Stimulated activated naive CD8-positive, alpha-beta T cell treated with anti-CD3 and anti-CD28 coated beads, Interleukin-15, Interleukin-2, amounts not matched to agents 100 ng/mL and 50 ng/mL, for 24 hours (primary cell): ENCODE measurements around the gene RGL3.
"Not testable (repeated sequence)": the region's sequence is repeated elsewhere in the genome, so short reads cannot be mapped to it uniquely, and the experiment has no call there.

Source experiments
- H3K27ac Mint-ChIP-seq: one replicate; pipeline ENCODE4 v1.8.0; 2021; ENCODE audit warnings: mild to moderate bottlenecking, mixed read lengths
- H3K27me3 Mint-ChIP-seq: one replicate; pipeline ENCODE4 v1.8.0; 2021; ENCODE audit warnings: mixed read lengths
- H3K36me3 Mint-ChIP-seq: one replicate; pipeline ENCODE4 v1.8.0; 2021; ENCODE audit warnings: low read depth, mixed read lengths
- H3K4me1 Mint-ChIP-seq: one replicate; pipeline ENCODE4 v1.8.0; 2021; ENCODE audit warnings: low read depth, mixed read lengths
- H3K4me3 Mint-ChIP-seq: one replicate; pipeline ENCODE4 v1.8.0; 2021; ENCODE audit warnings: mild to moderate bottlenecking, mixed read lengths
- H3K9me3 Mint-ChIP-seq: one replicate; pipeline ENCODE4 v1.8.0; 2021; ENCODE audit warnings: mixed read lengths

The RGL3 gene

DNA sequence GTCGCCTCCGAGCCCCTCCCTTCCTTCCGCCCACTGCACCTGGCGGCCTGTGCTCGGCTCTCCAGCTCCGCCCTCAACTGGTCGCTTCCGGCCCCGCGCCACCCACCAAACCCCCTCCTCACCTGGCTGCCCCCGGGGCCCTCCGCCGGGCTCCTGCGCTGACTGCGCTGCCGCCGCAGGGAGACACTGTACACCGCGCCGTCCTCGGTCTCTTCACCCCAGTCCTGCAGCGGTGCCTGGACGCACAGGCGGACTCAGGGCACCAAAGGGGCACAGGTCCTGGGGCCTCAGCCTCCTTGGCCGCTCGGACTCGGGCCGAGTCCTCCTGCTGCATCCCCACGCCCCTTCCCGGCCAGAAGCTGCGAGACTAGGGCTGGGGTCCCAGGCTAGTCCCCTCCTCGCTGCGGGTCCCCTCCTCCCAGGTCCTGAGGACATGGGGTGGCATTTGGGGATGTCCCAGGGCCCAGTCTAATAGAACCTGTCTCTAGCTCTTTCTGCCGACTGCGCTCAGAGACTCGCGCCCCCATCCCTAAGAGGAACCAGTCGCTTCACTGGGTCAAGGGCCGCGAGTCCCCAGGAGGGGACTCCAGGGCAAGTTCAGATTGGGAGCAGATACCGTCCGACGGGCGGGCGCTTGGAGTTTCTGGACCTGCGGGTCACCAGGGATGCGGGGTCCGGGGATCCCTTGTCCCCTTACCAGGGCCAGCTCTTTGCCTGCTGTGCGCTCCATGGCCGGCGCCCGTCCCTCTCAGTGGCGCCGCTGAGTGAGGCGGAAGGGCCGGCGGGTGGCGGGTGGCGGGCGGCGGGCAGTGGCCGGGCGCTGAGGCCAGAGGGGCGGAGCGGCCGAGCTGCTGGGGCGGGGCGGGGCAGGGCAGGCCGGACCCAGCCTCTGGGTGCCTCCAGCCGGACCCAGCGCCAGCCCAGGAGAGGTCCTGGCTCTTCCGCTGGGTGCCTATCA lies at the start of gene RGL3:
RGL3 (minus strand) TSS at position 766 of the 958 bp plus-strand sequence; CDS start at position 730, 36 bp downstream.
- H3K4me3 Mint-ChIP-seq = no peak within 1 kb of the TSS
- no peaks in the 10 kb centered on the region for H3K36me3 Mint-ChIP-seq
- H3K9me3 Mint-ChIP-seq = no peaks in the 10 kb centered on the region
- H3K4me1 Mint-ChIP-seq = peaks cover 38% of the 10 kb centered on the region
- H3K27me3 Mint-ChIP-seq = peaks cover 59% of the 10 kb centered on the region
- no peak within 1 kb of the TSS for H3K27ac Mint-ChIP-seq

DNA sequence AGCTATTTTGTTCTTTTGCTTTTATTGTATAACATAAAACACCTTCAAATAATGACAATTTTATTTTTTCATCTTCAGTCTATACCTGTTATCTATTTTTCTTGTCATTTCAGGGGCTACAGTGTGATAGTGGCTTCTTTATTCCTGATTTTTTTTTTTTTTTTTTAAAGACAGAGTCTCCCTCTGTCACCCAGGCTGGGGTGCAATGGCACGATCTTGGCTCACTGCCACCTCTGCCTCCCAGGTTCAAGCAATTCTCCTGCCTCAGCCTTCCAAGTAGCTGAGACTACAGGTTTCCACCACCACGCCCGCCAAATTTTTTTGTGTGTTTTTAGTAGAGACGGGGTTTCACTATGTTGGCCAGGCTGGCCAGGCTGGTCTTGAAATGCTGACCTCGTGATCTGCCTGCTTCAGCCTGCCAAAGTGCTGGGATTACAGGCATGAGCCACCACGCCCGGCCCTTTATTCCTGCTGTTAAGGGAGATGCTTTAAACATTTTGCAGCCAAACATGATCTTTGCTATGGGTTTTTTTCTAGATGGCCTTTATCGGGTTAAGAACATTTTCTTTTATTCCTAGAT lies 49.2 kb upstream of the RGL3 start:
- H3K4me1 Mint-ChIP-seq, H3K27ac Mint-ChIP-seq, H3K4me3 Mint-ChIP-seq, H3K9me3 Mint-ChIP-seq, H3K36me3 Mint-ChIP-seq, H3K27me3 Mint-ChIP-seq: not testable (repeated sequence)

- Mint-ChIP-seq H3K36me3 (no peaks in the 10 kb centered on the region), H3K4me1 (no peaks in the 10 kb centered on the region), H3K27ac (no peak overlapping the region), H3K4me3 (no peak overlapping the region), H3K9me3 (no peaks in the 10 kb centered on the region), H3K27me3 (peaks cover 6% of the 10 kb centered on the region)
Measured at GRCh38 chr19:11465600-11465999, 46.5 kb upstream of the RGL3 start.

DNA sequence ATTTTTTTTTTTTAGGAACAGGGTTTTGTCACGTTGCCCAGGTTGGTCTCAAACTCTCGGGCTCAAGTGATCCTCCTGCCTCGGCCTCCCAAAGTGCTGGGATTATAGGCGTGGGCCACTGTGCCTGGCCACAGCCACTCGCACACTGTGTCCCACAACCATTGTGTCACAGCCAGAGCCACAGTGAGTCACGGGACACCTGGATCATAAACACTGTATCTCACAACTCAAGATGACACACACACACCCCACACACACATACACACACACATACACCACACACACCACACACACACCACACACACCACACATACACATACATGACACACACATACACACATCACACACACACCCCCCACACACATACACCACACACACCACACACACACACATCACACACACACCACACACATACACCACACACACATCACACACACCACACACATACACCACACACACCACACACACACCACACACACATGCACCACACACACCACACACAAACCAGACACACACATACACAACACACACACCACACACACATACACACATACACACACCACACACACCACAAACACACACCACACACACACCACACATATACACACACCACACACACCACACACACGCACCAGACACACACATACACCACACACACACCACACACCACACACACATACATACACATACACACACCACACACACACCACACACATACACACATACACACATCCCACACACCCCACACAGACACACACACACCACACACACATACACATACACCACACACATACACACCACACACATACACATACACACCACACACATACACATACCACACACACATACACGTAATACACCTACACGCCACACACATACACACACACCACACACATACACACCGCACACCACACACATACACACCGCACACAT lies 45.5 kb upstream of the RGL3 start:
- Mint-ChIP-seq H3K27ac (no peak overlapping the region), H3K36me3 (no peaks in the 10 kb centered on the region), H3K4me3 (no peak overlapping the region), H3K27me3 (peaks cover 13% of the 10 kb centered on the region), H3K4me1 (no peaks in the 10 kb centered on the region), H3K9me3 (no peaks in the 10 kb centered on the region)

- Mint-ChIP-seq H3K27me3 (peaks cover 13% of the 10 kb centered on the region), H3K4me1 (no peaks in the 10 kb centered on the region), H3K27ac (no peak overlapping the region), H3K9me3 (no peaks in the 10 kb centered on the region), H3K4me3 (no peak overlapping the region), H3K36me3 (no peaks in the 10 kb centered on the region)
Measured at GRCh38 chr19:11463391-11463790, 44.3 kb upstream of the RGL3 start.

DNA sequence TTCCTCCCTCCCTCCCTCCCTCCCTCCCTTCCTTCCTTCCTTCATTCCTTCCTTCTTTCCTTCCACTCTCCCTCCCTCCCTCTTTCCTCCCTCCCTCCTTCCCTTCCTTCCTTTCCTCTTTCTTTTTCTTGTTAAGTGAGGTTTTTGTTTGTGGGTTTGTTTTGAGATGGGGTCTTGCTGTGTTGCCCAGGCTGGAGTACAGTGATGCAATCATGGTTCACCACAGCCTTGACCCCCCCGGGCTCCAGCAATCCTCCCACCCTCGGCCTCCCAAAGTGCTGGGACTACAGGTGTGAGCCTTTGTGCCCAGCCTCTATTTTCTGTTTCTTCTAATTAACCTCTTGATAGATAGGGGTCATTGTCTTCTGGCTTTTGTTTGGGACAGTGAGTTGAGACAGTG lies 42.3 kb upstream of the RGL3 start:
- Mint-ChIP-seq H3K27me3 (peaks cover 13% of the 10 kb centered on the region), H3K36me3 (no peaks in the 10 kb centered on the region), H3K27ac (no peak overlapping the region), H3K4me3 (no peak overlapping the region), H3K4me1 (no peaks in the 10 kb centered on the region), H3K9me3 (no peaks in the 10 kb centered on the region)

DNA sequence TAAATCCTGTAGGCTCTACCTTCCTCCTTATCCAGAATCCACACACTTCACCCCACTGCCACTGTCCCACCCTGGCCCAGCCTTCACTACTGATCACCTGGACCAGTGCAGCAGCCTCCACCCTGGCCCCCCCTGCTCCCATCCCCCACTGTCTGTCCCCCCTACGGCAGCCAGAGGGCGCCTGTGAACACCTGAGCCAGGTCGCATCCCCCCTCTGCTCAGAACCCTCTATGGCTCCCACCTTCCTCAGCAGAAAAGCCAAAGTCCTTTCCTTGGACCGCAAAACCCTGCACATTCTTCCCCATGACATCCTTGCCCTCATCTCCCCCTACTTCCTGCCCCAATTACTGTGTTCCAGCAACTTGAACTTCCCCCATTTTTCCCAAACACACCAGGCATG lies 41.1 kb upstream of the RGL3 start:
- no peak overlapping the region for H3K27ac Mint-ChIP-seq
- H3K36me3 Mint-ChIP-seq = no peaks in the 10 kb centered on the region
- peaks cover 10% of the 10 kb centered on the region for H3K27me3 Mint-ChIP-seq
- no peak overlapping the region for H3K4me3 Mint-ChIP-seq
- H3K9me3 Mint-ChIP-seq = no peaks in the 10 kb centered on the region
- no peaks in the 10 kb centered on the region for H3K4me1 Mint-ChIP-seq

DNA sequence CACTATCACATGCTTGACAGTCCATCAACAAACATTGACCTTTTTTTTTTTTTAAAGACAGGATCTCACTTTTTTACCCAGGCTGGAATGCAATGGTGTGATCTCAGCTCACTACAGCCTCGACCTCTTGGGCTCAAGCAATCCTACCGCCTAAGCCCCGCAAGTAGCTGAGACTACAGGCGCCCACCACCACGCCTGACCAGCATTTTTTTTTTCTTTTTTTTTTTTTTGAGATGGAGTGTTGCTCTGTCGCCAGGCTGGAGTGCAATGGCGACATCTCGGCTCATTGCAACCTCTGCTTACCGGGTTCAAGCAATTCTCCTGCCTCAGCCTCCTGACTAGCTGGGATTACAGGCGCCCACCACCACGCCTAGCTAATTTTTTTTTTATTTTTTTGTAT lies 39.8 kb upstream of the RGL3 start:
- H3K36me3 Mint-ChIP-seq, H3K4me3 Mint-ChIP-seq, H3K27ac Mint-ChIP-seq, H3K4me1 Mint-ChIP-seq, H3K9me3 Mint-ChIP-seq: not testable (repeated sequence)
- H3K27me3 Mint-ChIP-seq = peaks cover 10% of the 10 kb centered on the region

GRCh38 chr19:11458236-11458900 lies 39.3 kb upstream of the RGL3 start:
- no peak overlapping the region for H3K27ac Mint-ChIP-seq
- no peak overlapping the region for H3K4me3 Mint-ChIP-seq
- no peaks in the 10 kb centered on the region for H3K4me1 Mint-ChIP-seq
- H3K27me3 Mint-ChIP-seq = peaks cover 10% of the 10 kb centered on the region
- H3K9me3 Mint-ChIP-seq = no peaks in the 10 kb centered on the region
- no peaks in the 10 kb centered on the region for H3K36me3 Mint-ChIP-seq

DNA sequence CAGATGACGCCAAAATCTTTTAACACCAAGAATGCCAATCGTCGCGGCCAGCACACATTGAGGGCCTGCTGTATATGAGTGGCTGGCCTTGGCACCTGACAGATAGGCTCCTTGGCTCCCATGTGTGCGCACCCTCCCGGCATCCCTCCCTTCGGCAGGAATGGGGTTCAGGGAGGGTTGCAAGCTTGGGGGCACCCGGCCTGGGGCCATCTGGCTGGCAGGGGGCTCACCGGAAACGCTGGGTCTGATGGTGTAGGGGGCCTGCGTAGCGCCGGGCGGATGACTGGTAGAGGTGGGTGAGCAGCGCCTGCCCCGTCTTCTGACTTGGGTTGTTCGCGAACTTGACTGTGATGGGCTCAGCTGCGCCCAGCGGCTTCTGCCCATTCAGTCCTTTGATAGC lies 38.7 kb upstream of the RGL3 start:
- no peaks in the 10 kb centered on the region for H3K36me3 Mint-ChIP-seq
- H3K27ac Mint-ChIP-seq = no peak overlapping the region
- H3K4me3 Mint-ChIP-seq = no peak overlapping the region
- no peaks in the 10 kb centered on the region for H3K9me3 Mint-ChIP-seq
- H3K4me1 Mint-ChIP-seq = no peaks in the 10 kb centered on the region
- H3K27me3 Mint-ChIP-seq = peaks cover 10% of the 10 kb centered on the region

DNA sequence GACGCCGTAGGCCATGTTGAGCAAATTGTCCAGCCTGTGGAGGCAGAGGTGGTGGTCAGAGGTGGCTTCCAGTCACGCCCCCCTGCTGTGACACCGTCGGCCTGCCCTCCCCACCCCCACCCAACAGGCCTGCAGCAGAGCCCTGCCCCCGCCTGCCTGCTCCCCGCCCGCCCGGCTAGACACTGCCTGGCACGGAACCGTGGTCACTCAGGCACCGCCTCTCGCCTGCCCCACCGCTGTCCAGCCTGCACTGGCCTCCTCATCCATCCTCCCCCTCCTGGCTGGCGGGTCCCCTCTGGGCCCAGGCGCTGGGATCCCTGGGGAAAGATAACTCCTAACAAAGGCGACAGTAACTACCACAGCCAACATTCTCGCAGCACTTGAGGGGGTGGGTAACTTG lies 38.0 kb upstream of the RGL3 start:
- no peaks in the 10 kb centered on the region for H3K9me3 Mint-ChIP-seq
- no peak overlapping the region for H3K4me3 Mint-ChIP-seq
- H3K4me1 Mint-ChIP-seq = no peaks in the 10 kb centered on the region
- peaks cover 10% of the 10 kb centered on the region for H3K27me3 Mint-ChIP-seq
- H3K27ac Mint-ChIP-seq = no peak overlapping the region
- H3K36me3 Mint-ChIP-seq = no peaks in the 10 kb centered on the region

DNA sequence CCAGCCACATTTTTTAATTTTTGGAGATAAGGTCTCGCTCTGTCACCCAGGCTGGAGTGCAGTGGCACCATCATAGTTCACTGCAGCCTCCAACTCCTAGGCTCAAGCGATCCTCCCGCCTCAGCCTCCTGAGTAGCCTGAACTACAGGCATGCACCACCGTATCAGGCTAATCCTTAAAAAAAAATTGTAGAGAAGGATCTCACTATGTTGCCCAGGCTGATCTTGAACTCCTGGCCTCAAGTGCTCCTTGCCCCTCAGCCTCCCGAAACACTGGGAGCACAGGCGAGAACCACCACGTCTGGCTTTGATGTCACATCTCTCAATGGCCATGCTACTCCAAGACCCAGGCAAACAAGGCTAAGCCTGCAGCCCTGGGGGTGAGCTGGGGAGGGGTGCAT lies 37.5 kb upstream of the RGL3 start:
- Mint-ChIP-seq H3K4me3 (no peak overlapping the region), H3K27me3 (peaks cover 10% of the 10 kb centered on the region), H3K27ac (no peak overlapping the region), H3K4me1 (no peaks in the 10 kb centered on the region), H3K36me3 (no peaks in the 10 kb centered on the region), H3K9me3 (no peaks in the 10 kb centered on the region)

- not testable (repeated sequence) for H3K27ac Mint-ChIP-seq
Measured at GRCh38 chr19:11455233-11455554, 36.1 kb upstream of the RGL3 start.

GRCh38 chr19:11453468-11454341 lies 34.6 kb upstream of the RGL3 start:
- H3K36me3 Mint-ChIP-seq = peaks cover 11% of the 10 kb centered on the region
- H3K4me3 Mint-ChIP-seq = no peak overlapping the region

More at GRCh38 chr19:11455233-11455554, 36.1 kb upstream of the RGL3 start:
- not testable (repeated sequence) for H3K4me3 Mint-ChIP-seq, H3K9me3 Mint-ChIP-seq, H3K36me3 Mint-ChIP-seq, H3K27me3 Mint-ChIP-seq, H3K4me1 Mint-ChIP-seq

More at GRCh38 chr19:11453468-11454341, 34.6 kb upstream of the RGL3 start:
- Mint-ChIP-seq H3K27ac (no peak overlapping the region), H3K9me3 (no peaks in the 10 kb centered on the region), H3K27me3 (no peaks in the 10 kb centered on the region), H3K4me1 (no peaks in the 10 kb centered on the region)
